A375 (cell line): ENCODE results near the gene TMEM190. TPM values are rescaled to one million over a fixed set of nuclear protein-coding genes. Genes with fewer than 3 reads are reported as not detected.

Source experiments
- total RNA-seq: library from RNA; depleted of rRNA; stranded (reverse); fragments of >200 nt; shearing (Covaris generic); gene quantifications from 2 replicates; pipeline ENCODE4 v1.2.3, GENCODE V29; 2014; rRNA removed

Gene TMEM190
- 0.45 and 1.4 TPM in 2 replicates for total RNA-seq

DNA sequence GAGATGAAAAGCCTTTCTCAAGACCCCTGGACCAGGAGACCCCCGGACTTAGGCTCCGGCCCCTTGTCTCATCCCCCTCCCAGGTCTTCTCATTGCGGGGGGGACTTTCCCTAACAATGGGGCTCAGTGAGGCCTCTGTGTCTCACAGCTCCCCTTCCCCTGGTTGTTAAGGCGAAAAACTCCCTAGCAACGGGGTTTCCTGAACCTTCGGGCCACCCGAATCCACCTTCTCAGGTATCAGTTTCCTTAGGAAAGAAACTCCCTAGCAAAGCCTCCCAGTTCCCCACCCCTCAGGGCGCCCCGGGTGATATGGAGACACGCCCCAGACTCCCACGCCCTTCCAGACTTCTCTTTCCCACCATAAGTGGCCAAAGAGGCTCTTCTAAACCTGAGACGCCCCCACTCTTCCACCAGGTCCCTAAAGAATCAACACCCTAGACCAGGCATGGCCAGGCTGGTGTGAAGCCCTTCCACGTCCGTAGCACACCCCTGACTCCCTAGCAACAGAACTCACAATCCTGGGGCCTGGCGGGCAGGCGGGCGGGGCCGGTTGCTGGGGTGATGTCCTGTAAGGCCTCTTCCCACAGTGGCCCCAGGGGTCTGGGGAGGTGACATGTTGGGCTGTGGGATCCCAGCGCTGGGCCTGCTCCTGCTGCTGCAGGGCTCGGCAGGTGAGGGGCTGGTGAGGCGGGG is at the start of gene TMEM190:
Gene TMEM190 (plus strand): TSS at position 586 of the 693 bp plus-strand sequence. CDS start 28 bp downstream, at position 614.

GRCh38 chr19:55339105-55339888 is 37.3 kb upstream of the TMEM190 start, which contains the start of gene KMT5C:
TSS of gene KMT5C (plus strand) at chr19:55339876. CDS start at chr19:55341937, 2,061 bp downstream.

GRCh38 chr19:55354698-55355212 is 21.9 kb upstream of the TMEM190 start, which contains the start of gene COX6B2:
TSS of gene COX6B2 (minus strand) at chr19:55354719. CDS start at chr19:55354521, 198 bp downstream.

GRCh38 chr19:55362990-55363716 is 13.5 kb upstream of the TMEM190 start, which contains the start of gene GARIN5B:
TSS of gene GARIN5B (minus strand) at chr19:55363260. CDS start at chr19:55363066, 194 bp downstream.

GRCh38 chr19:55370305-55370988 is 6.2 kb upstream of the TMEM190 start, which contains the start of gene IL11:
TSS of gene IL11 (minus strand) at chr19:55370463. CDS start at chr19:55370310, 153 bp downstream.

GRCh38 chr19:55384131-55384919 is 7.7 kb downstream of the TMEM190 start, which contains the start of gene TMEM238:
TSS of gene TMEM238 (minus strand) at chr19:55384292. CDS start at chr19:55384259, 33 bp downstream.

DNA sequence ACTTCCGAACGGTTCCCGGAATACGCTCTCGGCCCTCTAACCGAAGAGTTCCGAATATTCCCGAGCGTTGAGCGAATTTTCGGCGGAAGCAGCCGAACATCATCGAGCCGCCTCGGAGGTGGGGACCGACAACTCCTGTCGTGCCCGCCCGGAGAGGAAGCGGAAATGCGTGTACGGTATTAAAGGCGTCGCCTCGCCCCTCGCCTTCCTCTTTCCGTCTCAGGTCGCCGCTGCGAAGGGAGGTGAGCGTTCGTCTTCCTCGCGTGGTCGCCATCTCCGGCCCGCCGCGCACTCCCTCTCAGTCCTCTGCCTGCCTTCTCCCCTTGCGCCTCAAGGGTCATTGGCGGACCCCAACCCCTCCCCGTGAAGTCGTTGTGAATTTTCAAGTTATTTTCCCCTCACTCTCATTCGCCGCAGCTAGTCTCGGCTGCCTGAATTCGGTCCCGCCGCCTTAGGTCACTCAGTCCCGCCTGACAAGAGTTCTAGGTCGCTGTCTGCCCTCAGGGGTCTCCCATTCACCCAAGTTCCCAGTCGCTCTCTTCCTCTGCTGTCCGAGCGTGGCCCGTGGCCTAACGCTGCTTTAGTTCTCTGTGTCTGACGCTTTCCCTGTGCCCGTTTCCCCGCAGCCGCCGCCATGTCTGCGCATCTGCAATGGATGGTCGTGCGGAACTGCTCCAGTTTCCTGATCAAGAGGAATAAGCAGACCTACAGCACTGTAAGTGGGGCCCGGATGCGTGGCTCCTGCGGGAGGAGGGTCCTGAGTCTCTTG is 9.3 kb downstream of the TMEM190 start, which contains the start of gene RPL28:
Gene RPL28 (plus strand): TSS at position 209 of the 769 bp plus-strand sequence. CDS start 426 bp downstream, at position 635.

GRCh38 chr19:55407550-55407799 is 30.8 kb downstream of the TMEM190 start, which contains the start of gene UBE2S:
TSS of gene UBE2S (minus strand) at chr19:55407788. CDS start at chr19:55407589, 199 bp downstream.

Other genes with a start within 250 kb of the TMEM190 start
- 82.8 and 83.9 TPM in 2 replicates for gene TNNT1, start 227.6 kb upstream of the TMEM190 start, total RNA-seq
- 1.2 TPM in 1 of 2 replicates, not detected in the other for gene TNNI3, start 219.1 kb upstream of the TMEM190 start, total RNA-seq
- 2.6 and 2.9 TPM in 2 replicates for gene DNAAF3, start 210.2 kb upstream of the TMEM190 start, total RNA-seq
- gene SYT5, start 196.5 kb upstream of the TMEM190 start, total RNA-seq = 3.3 and 5.7 TPM in 2 replicates
- 16.5 and 18.5 TPM in 2 replicates for gene PTPRH, start 167.3 kb upstream of the TMEM190 start, total RNA-seq
- gene TMEM86B, start 148.1 kb upstream of the TMEM190 start, total RNA-seq = 0.90 and 3.1 TPM in 2 replicates
- gene PPP6R1, start 117.8 kb upstream of the TMEM190 start, total RNA-seq = 63.9 and 64.2 TPM in 2 replicates
- gene HSPBP1, start 96.7 kb upstream of the TMEM190 start, total RNA-seq = 83.0 and 94.4 TPM in 2 replicates
- 24.6 and 33.9 TPM in 2 replicates for gene BRSK1, start 92.8 kb upstream of the TMEM190 start, total RNA-seq
- gene TMEM150B, start 51.5 kb upstream of the TMEM190 start, total RNA-seq = not detected in 2 replicates
- gene KMT5C, start 37.0 kb upstream of the TMEM190 start, total RNA-seq = 16.7 and 17.0 TPM in 2 replicates
- 0.08 and 0.26 TPM in 2 replicates for gene COX6B2, start 22.1 kb upstream of the TMEM190 start, total RNA-seq
- not detected in 2 replicates for gene GARIN5B, start 13.6 kb upstream of the TMEM190 start, total RNA-seq
- 27.0 and 27.7 TPM in 2 replicates for gene IL11, start 6.4 kb upstream of the TMEM190 start, total RNA-seq
- gene TMEM238, start 7.5 kb downstream of the TMEM190 start, total RNA-seq = 1.1 and 1.6 TPM in 2 replicates
- 710 and 881 TPM in 2 replicates for gene RPL28, start 9.1 kb downstream of the TMEM190 start, total RNA-seq
- 1,207 and 1,551 TPM in 2 replicates for gene UBE2S, start 31.0 kb downstream of the TMEM190 start, total RNA-seq
- gene SHISA7, start 66.5 kb downstream of the TMEM190 start, total RNA-seq = 0.03 TPM in 1 of 2 replicates, not detected in the other
- gene ISOC2, start 84.8 kb downstream of the TMEM190 start, total RNA-seq = 54.6 and 60.8 TPM in 2 replicates
- not detected in 2 replicates for gene C19orf85, start 87.9 kb downstream of the TMEM190 start, total RNA-seq
- gene ZNF628, start 99.8 kb downstream of the TMEM190 start, total RNA-seq = 6.7 and 6.9 TPM in 2 replicates
- 39.9 and 45.6 TPM in 2 replicates for gene NAT14, start 108.4 kb downstream of the TMEM190 start, total RNA-seq
- gene SSC5D, start 111.6 kb downstream of the TMEM190 start, total RNA-seq = 0.53 and 0.93 TPM in 2 replicates
- not detected in 2 replicates for gene SBK2, start 160.3 kb downstream of the TMEM190 start, total RNA-seq
- gene SBK3, start 168.7 kb downstream of the TMEM190 start, total RNA-seq = 0.11 TPM in 1 of 2 replicates, not detected in the other
- 5.2 and 5.4 TPM in 2 replicates for gene ZNF579, start 204.0 kb downstream of the TMEM190 start, total RNA-seq
- gene FIZ1, start 222.7 kb downstream of the TMEM190 start, total RNA-seq = 9.3 and 10.3 TPM in 2 replicates
- gene ZNF524, start 223.5 kb downstream of the TMEM190 start, total RNA-seq = 8.6 and 12.3 TPM in 2 replicates
- 2.7 and 3.7 TPM in 2 replicates for gene ZNF865, start 228.8 kb downstream of the TMEM190 start, total RNA-seq
- gene ZNF784, start 247.7 kb downstream of the TMEM190 start, total RNA-seq = 5.2 and 6.1 TPM in 2 replicates